GM23338 (cell line): Measurements from ENCODE around the gene HPCA. TPM values are rescaled to one million over a fixed set of nuclear protein-coding genes. Genes with fewer than 3 reads are reported as not detected.

Experiments used
- ATAC-seq: fragments of 200-7000 bp; cut with Tn5 transposase; 3 replicates; pipeline ENCODE4 v1.9.1; 2020
- DNase-seq: peaks from one replicate; pipeline ENCODE4 v3.0.0-alpha.2; 2015; ENCODE audit warnings: low spot score
- H2AFZ ChIP-seq: fragments of 200-600 bp; sonication (generic); 2 replicates; pipeline ENCODE4 v1.8.0; 2016; ENCODE audit warnings: antibody characterized with exemption, mild to moderate bottlenecking, moderate library complexity
- H3F3A ChIP-seq: fragments of 200-600 bp; sonication (generic); replicated peaks from 2 replicates; pipeline ENCODE4 v1.8.0; 2017; ENCODE audit warnings: antibody characterized with exemption, mixed run types, low read depth
- H3K27ac ChIP-seq: fragments of 200-600 bp; sonication (generic); 2 replicates; pipeline ENCODE4 v1.6.1; 2016; ENCODE audit warnings: low read depth
- H3K27me3 ChIP-seq: fragments of 200-600 bp; sonication (generic); 2 replicates; pipeline ENCODE4 v1.8.0; 2016; ENCODE audit warnings: mild to moderate bottlenecking, mixed run types, moderate library complexity; ENCODE audit not compliant: insufficient read depth
- H3K36me3 ChIP-seq: fragments of 200-600 bp; sonication (generic); 2 replicates; pipeline ENCODE4 v1.8.0; 2016; ENCODE audit warnings: mild to moderate bottlenecking; ENCODE audit not compliant: insufficient read depth
- H3K4me1 ChIP-seq: fragments of 200-600 bp; sonication (generic); 2 replicates; pipeline ENCODE4 v1.8.0; 2016; ENCODE audit warnings: mild to moderate bottlenecking, moderate library complexity; ENCODE audit not compliant: insufficient read depth
- H3K4me2 ChIP-seq: fragments of 200-600 bp; sonication (generic); 2 replicates; pipeline ENCODE4 v1.7.1; 2017; ENCODE audit warnings: mixed run types
- H3K4me3 ChIP-seq: fragments of 200-600 bp; sonication (generic); 2 replicates; pipeline ENCODE4 v1.6.1; 2016; ENCODE audit warnings: mixed run types
- H3K79me2 ChIP-seq: fragments of 200-600 bp; sonication (generic); replicated peaks from 2 replicates; pipeline ENCODE4 v1.8.0; 2017; ENCODE audit warnings: mild to moderate bottlenecking; ENCODE audit not compliant: insufficient read depth
- H3K9me2 ChIP-seq: fragments of 200-600 bp; sonication (generic); 2 replicates; pipeline ENCODE4 v1.8.0; 2017; ENCODE audit not compliant: insufficient read depth
- H4K20me1 ChIP-seq: fragments of 200-600 bp; sonication (generic); replicated peaks from 2 replicates; pipeline ENCODE4 v1.8.0; 2017; ENCODE audit warnings: mild to moderate bottlenecking; ENCODE audit not compliant: insufficient read depth
- H3K27ac Mint-ChIP-seq: 2 replicates; pipeline ENCODE4 v1.8.0; 2020; ENCODE audit warnings: inconsistent platforms, mild to moderate bottlenecking, moderate library complexity, mixed read lengths
- H3K27me3 Mint-ChIP-seq: 3 replicates; pipeline ENCODE4 v1.8.0; 2022; ENCODE audit warnings: low read depth, mild to moderate bottlenecking, moderate library complexity, mixed read lengths, inconsistent platforms; ENCODE audit not compliant: insufficient read depth, poor library complexity
- H3K36me3 Mint-ChIP-seq: 3 replicates; pipeline ENCODE4 v1.8.0; 2021; ENCODE audit warnings: low read depth, mild to moderate bottlenecking, inconsistent platforms, moderate library complexity, mixed read lengths
- H3K4me1 Mint-ChIP-seq: 3 replicates; pipeline ENCODE4 v1.8.0; 2020; ENCODE audit warnings: mild to moderate bottlenecking, inconsistent platforms, mixed read lengths
- H3K4me3 Mint-ChIP-seq: 3 replicates; pipeline ENCODE4 v1.8.0; 2021; ENCODE audit warnings: moderate library complexity, mild to moderate bottlenecking, inconsistent platforms, mixed read lengths
- H3K9me3 Mint-ChIP-seq: 3 replicates; pipeline ENCODE4 v1.8.0; 2020; ENCODE audit warnings: moderate library complexity, mild to moderate bottlenecking, inconsistent platforms, mixed read lengths
- CREB1 ChIP-seq: fragments of 250-450 bp; sonication (Bioruptor Pico); IDR thresholded peaks from 2 replicates; pipeline ENCODE4 v1.5.0; 2020; ENCODE audit warnings: low read depth, mild to moderate bottlenecking, moderate library complexity
- CTCF ChIP-seq, 2 experiments: fragments of 200-600 bp in 1 of 2; sonication (generic) in 1 of 2; conservative IDR thresholded peaks; 2 replicates each; pipeline versions ENCODE4 v1.5.1 to v1.6.1; 2016 to 2017; ENCODE audit warnings: antibody characterized with exemption in 2 of 2, low read depth in 2 of 2, mild to moderate bottlenecking in 2 of 2, moderate library complexity in 1 of 2
- EZH2 ChIP-seq: fragments of 200-600 bp; sonication (generic); IDR thresholded peaks from one replicate; pipeline ENCODE4 v1.8.0; 2017; ENCODE audit warnings: antibody characterized with exemption, mild to moderate bottlenecking, low read depth; ENCODE audit not compliant: unreplicated experiment
- EZH2phosphoT487 ChIP-seq: fragments of 200-600 bp; sonication (generic); IDR thresholded peaks from one replicate; pipeline ENCODE4 v1.8.1; 2018; ENCODE audit warnings: antibody characterized with exemption; ENCODE audit not compliant: unreplicated experiment
- JUNB ChIP-seq: IDR thresholded peaks from one replicate; pipeline ENCODE4 v1.6.1; 2016; ENCODE audit warnings: antibody characterized with exemption; ENCODE audit not compliant: unreplicated experiment
- NANOG ChIP-seq: IDR thresholded peaks from 2 replicates; pipeline ENCODE4 v1.6.1; 2016; ENCODE audit warnings: antibody characterized with exemption, borderline replicate concordance
- POLR2AphosphoS5 ChIP-seq: IDR thresholded peaks from 2 replicates; pipeline ENCODE4 v1.6.1; 2016; ENCODE audit warnings: antibody characterized with exemption, low read depth
- REST ChIP-seq: IDR thresholded peaks from one replicate; pipeline ENCODE4 v1.6.1; 2018; ENCODE audit warnings: antibody characterized with exemption; ENCODE audit not compliant: unreplicated experiment
- STAT1 ChIP-seq: IDR thresholded peaks from one replicate; pipeline ENCODE4 v1.6.1; 2016; ENCODE audit warnings: antibody characterized with exemption; ENCODE audit not compliant: unreplicated experiment
- ZNF114 ChIP-seq: fragments of 250-450 bp; sonication (Bioruptor Pico); IDR thresholded peaks from 2 replicates; pipeline ENCODE4 v1.5.0; 2020; ENCODE audit warnings: mild to moderate bottlenecking, moderate library complexity
- ZNF331 ChIP-seq: fragments of 250-450 bp; sonication (Bioruptor Pico); IDR thresholded peaks from 2 replicates; pipeline ENCODE4 v1.5.0; 2020; ENCODE audit warnings: low read depth, mild to moderate bottlenecking, moderate library complexity
- ZNF462 ChIP-seq: fragments of 250-450 bp; sonication (Bioruptor Pico); IDR thresholded peaks from 2 replicates; pipeline ENCODE4 v1.5.0; 2020; ENCODE audit warnings: mild to moderate bottlenecking, moderate library complexity
- polyA plus RNA-seq: library from polyadenylated mRNA; unstranded; fragments of >200 nt; fragmentation: Nextera tagmentation; extraction: Ambion mirVana; gene quantifications from 2 replicates; pipeline ENCODE4 v1.2.1, GENCODE V29; 2016
- total RNA-seq: library from RNA; depleted of rRNA; stranded (reverse); fragments of >200 nt; shearing (Covaris generic); gene quantifications from 2 replicates; pipeline ENCODE4 v1.2.3, GENCODE V29; 2014

HPCA gene
- total and polyA plus RNA-seq, 2 experiments from 2014 or later, result 0.35 to 0.82 TPM

GRCh38 chr1:32939655-32940371 is 53.5 kb downstream of the HPCA start:
- H3K9me2 ChIP-seq, result no peaks in the 10 kb centered on the region
- Mint-ChIP-seq H3K4me1 (no peaks in the 10 kb centered on the region), H3K36me3 (peaks cover 30% of the 10 kb centered on the region), H3K4me3 (no peak overlapping the region), H3K9me3 (no peaks in the 10 kb centered on the region), H3K27me3 (no peaks in the 10 kb centered on the region), H3K27ac (no peak overlapping the region)
- no peaks in the 10 kb centered on the region for H4K20me1 ChIP-seq
- no peak overlapping the region for H3K4me2 ChIP-seq
- ATAC-seq (no peak), DNase-seq (no peak)
- H3F3A ChIP-seq, result no peaks in the 10 kb centered on the region
- no peaks in the 10 kb centered on the region for H3K27me3 ChIP-seq
- no peaks in the 10 kb centered on the region for H3K79me2 ChIP-seq
- no peak overlapping the region for H3K27ac ChIP-seq
- H3K4me1 ChIP-seq, result no peaks in the 10 kb centered on the region
- no peak overlapping the region for H2AFZ ChIP-seq
- TF ChIP-seq ZNF331 (CRISPR knock-in tag) (no peak), NANOG (no peak), EZH2 (no peak), STAT1 (no peak), REST (no peak), ZNF462 (CRISPR knock-in tag) (no peak), EZH2phosphoT487 (no peak), JUNB (no peak), POLR2AphosphoS5 (no peak), ZNF114 (no peak), CTCF (conservative IDR thresholded peaks at IDR 0.05; ENCODE audit: low read depth in 2 of 2) (no peak), CREB1 (CRISPR knock-in tag) (no peak)
- H3K36me3 ChIP-seq, result peaks cover 15% of the 10 kb centered on the region; the same call in 1 of the 2 replicates
- H3K4me3 ChIP-seq, result no peak overlapping the region
